SK-N-SH (cell line): ENCODE results near the gene C3orf38. TPM values are rescaled to one million over a fixed set of nuclear protein-coding genes. Genes with fewer than 3 reads are reported as not detected.
A peak's percentile ranks its signal among the peaks of the same experiment; 100 is the strongest.

ENCODE experiments used
- CTCF ChIA-PET: fragments of 300-600, 350-600 bp; formaldehyde crosslinking; extraction: SDS; loops from one replicate; lab custom pipeline; 2021; lab: Yijun Ruan, JAX
- POLR2A ChIA-PET: fragments of 350-600 bp; sonication (Branson Sonifier 250); formaldehyde crosslinking; extraction: SDS; loops from one replicate; lab custom pipeline; 2020; ENCODE audit warnings: antibody characterized with exemption, inconsistent platforms; lab: Yijun Ruan, JAX
- DNase-seq: peaks from one replicate; pipeline ENCODE4 v3.0.0; 2012
- H2AFZ ChIP-seq: fragments of 200-600 bp; sonication (generic); 2 replicates; pipeline ENCODE4 v1.8.1; 2016; ENCODE audit warnings: antibody characterized with exemption, mild to moderate bottlenecking, low read depth
- H3F3A ChIP-seq: fragments of 200-600 bp; sonication (generic); replicated peaks from 2 replicates; pipeline ENCODE3; 2016; ENCODE audit warnings: antibody characterized with exemption, mild to moderate bottlenecking; ENCODE audit not compliant: insufficient read depth
- H3K27ac ChIP-seq, 2 experiments: fragments of 200-500 bp in 1 of 2; fragments of 200-600 bp in 1 of 2; sonication (Bioruptor generic) in 1 of 2; sonication (generic), shearing (Covaris generic) in 1 of 2; 2 replicates each; pipeline versions ENCODE4 v1.5.1 to v1.6.1; 2014 to 2016; ENCODE audit warnings: low read depth in 2 of 2, inconsistent platforms in 1 of 2, low read length in 1 of 2, mild to moderate bottlenecking in 1 of 2, mixed read lengths in 1 of 2
- H3K27me3 ChIP-seq: fragments of 200-600 bp; sonication (generic), shearing (Covaris generic); 2 replicates; pipeline ENCODE4 v1.6.1; 2016; ENCODE audit warnings: mixed run types; ENCODE audit not compliant: insufficient read depth
- H3K36me3 ChIP-seq, 2 experiments: fragments of 200-500 bp in 1 of 2; fragments of 200-600 bp in 1 of 2; sonication (Bioruptor generic) in 1 of 2; sonication (generic) in 1 of 2; replicated peaks in 1 of 2; 2 replicates each; pipeline versions ENCODE3 to v1.5.1; 2014 to 2016; ENCODE audit warnings: low read length in 1 of 2, mild to moderate bottlenecking in 1 of 2; ENCODE audit not compliant: insufficient read depth in 2 of 2, control insufficient read depth in 1 of 2
- H3K4me1 ChIP-seq, 2 experiments: fragments of 200-500 bp in 1 of 2; fragments of 200-600 bp in 1 of 2; sonication (Bioruptor generic) in 1 of 2; sonication (generic), shearing (Covaris generic) in 1 of 2; 2 replicates each; pipeline versions ENCODE4 v1.5.1 to v1.6.1; 2014 to 2016; ENCODE audit warnings: low read depth in 1 of 2, low read length in 1 of 2, mixed run types in 1 of 2; ENCODE audit not compliant: insufficient read depth in 2 of 2, control insufficient read depth in 1 of 2
- H3K4me2 ChIP-seq: fragments of 200-600 bp; sonication (generic), shearing (Covaris generic); 2 replicates; pipeline ENCODE4 v1.6.1; 2017; ENCODE audit warnings: mixed run types
- H3K4me3 ChIP-seq, 2 experiments: fragments of 200-500 bp in 1 of 2; fragments of 200-600 bp in 1 of 2; sonication (Bioruptor generic) in 1 of 2; sonication (generic), shearing (Covaris generic) in 1 of 2; 2 replicates each; pipeline versions ENCODE4 v1.5.1 to v1.8.1; 2014 to 2016; ENCODE audit warnings: low read depth in 2 of 2, inconsistent platforms in 1 of 2, low read length in 1 of 2, mild to moderate bottlenecking in 1 of 2, mixed read lengths in 1 of 2, moderate library complexity in 1 of 2
- H3K79me2 ChIP-seq: fragments of 200-600 bp; sonication (generic); 2 replicates; pipeline ENCODE4 v1.8.1; 2017; ENCODE audit warnings: mild to moderate bottlenecking; ENCODE audit not compliant: insufficient read depth
- H3K9ac ChIP-seq: fragments of 200-600 bp; sonication (generic); 2 replicates; pipeline ENCODE4 v1.6.1; 2017; ENCODE audit warnings: mixed run types
- H3K9me2 ChIP-seq: fragments of 200-600 bp; sonication (generic); 2 replicates; pipeline ENCODE4 v1.6.1; 2017; ENCODE audit warnings: mixed run types
- H3K9me3 ChIP-seq: fragments of 200-600 bp; sonication (generic); 2 replicates; pipeline ENCODE4 v1.6.1; 2017; ENCODE audit warnings: mixed run types, mild to moderate bottlenecking, moderate library complexity
- H4K20me1 ChIP-seq: fragments of 200-600 bp; sonication (generic); 2 replicates; pipeline ENCODE4 v1.6.1; 2017; ENCODE audit warnings: mild to moderate bottlenecking, mixed run types; ENCODE audit not compliant: insufficient read depth
- CHD2 ChIP-seq: fragments of 150-350 bp; IDR thresholded peaks from 2 replicates; pipeline ENCODE4 v1.6.1; 2018; ENCODE audit warnings: low read length; ENCODE audit not compliant: partially characterized antibody
- EP300 ChIP-seq, 2 experiments: IDR thresholded peaks; 2 replicates each; pipeline versions ENCODE4 v1.4.0 to v1.6.1; 2012; ENCODE audit warnings: borderline replicate concordance in 1 of 2, low read depth in 1 of 2, low read length in 1 of 2
- FOSL2 ChIP-seq: IDR thresholded peaks from 2 replicates; pipeline ENCODE4 v1.4.0; 2012; ENCODE audit warnings: low read depth, mild to moderate bottlenecking, moderate library complexity, borderline replicate concordance
- FOXJ3 ChIP-seq: sonication (generic); formaldehyde crosslinking; IDR thresholded peaks from 2 replicates; pipeline ENCODE4 v1.5.1; 2020; ENCODE audit warnings: mild to moderate bottlenecking, missing genetic modification reagents
- FOXM1 ChIP-seq: IDR thresholded peaks from 2 replicates; pipeline ENCODE4 v1.4.0; 2012; ENCODE audit warnings: low read depth, mild to moderate bottlenecking
- GABPA ChIP-seq: IDR thresholded peaks from 2 replicates; pipeline ENCODE4 v1.4.0; 2012; ENCODE audit warnings: low read depth, mild to moderate bottlenecking
- NFIC ChIP-seq: IDR thresholded peaks from 2 replicates; pipeline ENCODE4 v1.4.0; 2012; ENCODE audit warnings: borderline replicate concordance
- PBX3 ChIP-seq: IDR thresholded peaks from 2 replicates; pipeline ENCODE4; 2012
- POLR2AphosphoS5 ChIP-seq: IDR thresholded peaks from 2 replicates; pipeline ENCODE4 v1.6.1; 2012; ENCODE audit warnings: low read depth, low read length
- RCOR1 ChIP-seq: fragments of 150-350 bp; IDR thresholded peaks from 2 replicates; pipeline ENCODE4 v1.6.1; 2017; ENCODE audit warnings: antibody characterized with exemption, low read length
- TCF12 ChIP-seq: IDR thresholded peaks from 2 replicates; pipeline ENCODE4 v1.4.0; 2012
- TEAD4 ChIP-seq: IDR thresholded peaks from 2 replicates; pipeline ENCODE4 v1.4.0; 2012; ENCODE audit warnings: mild to moderate bottlenecking, borderline replicate concordance; ENCODE audit not compliant: insufficient read depth
- WGBS: methylation state at CpG from one replicate; pipeline ENCODE4 v1.1.6; 2017; ENCODE audit warnings: low lambda C conversion rate; 5-methylcytosine and 5-hydroxymethylcytosine counted together
- polyA plus RNA-seq, 3 experiments: library from polyadenylated mRNA; depleted of rRNA; stranded (reverse); fragments of >200 nt; gene quantifications; 2 replicates each; pipeline ENCODE4 v1.2.3, GENCODE V29; 2012
- TF ChIP-seq, protein P1 (sequence below): fragments of 150-350 bp; IDR thresholded peaks from 2 replicates; pipeline ENCODE4 v1.6.1; 2016; ENCODE audit warnings: mild to moderate bottlenecking, low read depth, low read length

The C3orf38 gene
- polyA plus RNA-seq, 1 of the 3 experiments (the other 2 are of a cell fraction) = 4.5 TPM

DNA sequence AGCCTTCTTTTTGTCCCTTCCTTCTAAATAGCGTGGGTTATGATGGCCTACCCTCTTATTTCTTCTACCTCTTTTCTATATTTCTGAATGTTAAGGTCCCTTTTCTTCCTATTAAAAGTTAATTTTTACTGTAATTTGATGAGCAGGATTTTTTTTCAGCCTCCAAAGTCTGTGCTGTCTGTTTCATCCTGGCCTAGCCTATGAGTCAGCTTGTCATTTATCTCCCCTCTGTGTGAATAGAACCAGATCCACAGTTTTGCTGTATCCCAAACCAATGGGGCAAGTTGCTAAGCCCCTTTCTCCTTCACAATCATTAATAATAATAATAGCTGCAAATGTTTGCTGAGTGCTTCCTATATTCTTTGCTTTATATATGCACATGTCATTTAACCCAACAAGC, 18.1 kb upstream of the C3orf38 start:
- ChIA-PET POLR2A (no interaction called here), CTCF (no interaction called here)
- peak overlapping the region in 1 of 2 experiments; percentile 13; a peak in 1 of 4 replicates for H3K27ac ChIP-seq
- H3K79me2 ChIP-seq = peaks cover 17% of the 10 kb centered on the region
- WGBS = 94% methylated on average over 1 of the region's 1 CpG
- H3K27me3 ChIP-seq = no peaks in the 10 kb centered on the region
- no peak overlapping the region for H3K4me3 ChIP-seq
- no peak overlapping the region for H2AFZ ChIP-seq
- DNase-seq = no peak
- no peaks in the 10 kb centered on the region for H3K9me2 ChIP-seq
- H3F3A ChIP-seq = peaks cover 5% of the 10 kb centered on the region
- H3K9ac ChIP-seq = no peak overlapping the region
- no peak overlapping the region for H3K4me2 ChIP-seq
- TF ChIP-seq FOSL2 (peak; percentile 21; the same call in 1 of the 2 replicates), PBX3 (peak; percentile 25; the same call in 1 of the 2 replicates), RCOR1 (no peak), TCF12 (0 out of 2 replicates have a peak, but pooled peaks have one; percentile 14)
- peaks cover 32 to 38% of the 10 kb centered on the region in 2 experiments for H3K36me3 ChIP-seq
- H3K9me3 ChIP-seq = no peaks in the 10 kb centered on the region
- H3K4me1 ChIP-seq = peaks cover 9 to 10% of the 10 kb centered on the region in 2 experiments; a peak in 3 of 4 replicates
- H4K20me1 ChIP-seq = no peaks in the 10 kb centered on the region

GRCh38 chr3:88132894-88133293, 16.9 kb upstream of the C3orf38 start:
- WGBS = 100% methylated on average over 1 of the region's 1 CpG
- no peak for TF ChIP-seq CHD2
- TF ChIP-seq FOSL2 = no peak
- no peak for TF ChIP-seq FOXM1
- TF ChIP-seq TEAD4 = no peak
- TF ChIP-seq POLR2AphosphoS5 = no peak
- TF ChIP-seq NFIC = no peak
- TF ChIP-seq FOXJ3 (CRISPR knock-in tag) = no peak
- no peak for TF ChIP-seq EP300 (IDR thresholded peaks at IDR 0.05; ENCODE audit: borderline replicate concordance in 1 of 2, low read depth in 1 of 2, low read length in 1 of 2)
- TF ChIP-seq, protein P1, sequence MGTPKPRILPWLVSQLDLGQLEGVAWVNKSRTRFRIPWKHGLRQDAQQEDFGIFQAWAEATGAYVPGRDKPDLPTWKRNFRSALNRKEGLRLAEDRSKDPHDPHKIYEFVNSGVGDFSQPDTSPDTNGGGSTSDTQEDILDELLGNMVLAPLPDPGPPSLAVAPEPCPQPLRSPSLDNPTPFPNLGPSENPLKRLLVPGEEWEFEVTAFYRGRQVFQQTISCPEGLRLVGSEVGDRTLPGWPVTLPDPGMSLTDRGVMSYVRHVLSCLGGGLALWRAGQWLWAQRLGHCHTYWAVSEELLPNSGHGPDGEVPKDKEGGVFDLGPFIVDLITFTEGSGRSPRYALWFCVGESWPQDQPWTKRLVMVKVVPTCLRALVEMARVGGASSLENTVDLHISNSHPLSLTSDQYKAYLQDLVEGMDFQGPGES = no peak
- TF ChIP-seq GABPA = no peak
- no peaks in the 10 kb centered on the region for H4K20me1 ChIP-seq

More at GRCh38 chr3:88132894-88133293, 16.9 kb upstream of the C3orf38 start:
- no peak for DNase-seq
- CTCF ChIA-PET = interaction anchor here (1.5 kb wide), 1 partner anchor 19 kb away, joined by 7 read pairs; no protein-coding TSS in a partner anchor
- Histone ChIP-seq H3K9me2 (no peaks in the 10 kb centered on the region), H3K4me1 (peaks cover 9 to 10% of the 10 kb centered on the region in 2 experiments; a peak in 3 of 4 replicates), H3K79me2 (peaks cover 6% of the 10 kb centered on the region; the same call in 1 of the 2 replicates), H3K9me3 (no peaks in the 10 kb centered on the region), H3K4me2 (no peak overlapping the region), H3K27me3 (no peaks in the 10 kb centered on the region), H3K27ac (no peak overlapping the region; a peak in 1 of 4 replicates), H3F3A (peaks cover 5% of the 10 kb centered on the region), H3K9ac (no peak overlapping the region), H3K4me3 (no peak overlapping the region), H2AFZ (no peak overlapping the region), H3K36me3 (peaks cover 34 to 38% of the 10 kb centered on the region in 2 experiments)
- POLR2A ChIA-PET = no interaction called here
